Sigmoid colon (tissue), 4 donors: ENCODE results near the gene TBC1D20.
"Not testable (repeated sequence)": the region's sequence is repeated elsewhere in the genome, so short reads cannot be mapped to it uniquely, and the experiment has no call there.

ENCODE experiments used
- CTCF ChIP-seq, 4 experiments: fragments of 450-650 bp in 3 of 4; fragments of 200-600 bp in 1 of 4; IDR thresholded peaks; one replicate each; pipeline ENCODE4 v1.5.1; 2016 to 2019; ENCODE audit warnings: antibody characterized with exemption in 4 of 4, mild to moderate bottlenecking in 3 of 4, moderate library complexity in 2 of 4
- EP300 ChIP-seq, 4 donors: sonication (generic); formaldehyde crosslinking; IDR thresholded peaks; one replicate each; pipeline ENCODE4 v1.6.1; 2017; ENCODE audit warnings: antibody characterized with exemption in 4 of 4
- POLR2A ChIP-seq, 2 donors: fragments of 450-650 bp; IDR thresholded peaks; one replicate each; pipeline ENCODE4 v1.6.1; 2016; ENCODE audit warnings: antibody characterized with exemption in 2 of 2, mild to moderate bottlenecking in 2 of 2, moderate library complexity in 2 of 2
- POLR2AphosphoS5 ChIP-seq, 4 donors: sonication (generic); formaldehyde crosslinking; IDR thresholded peaks; one replicate each; pipeline ENCODE4 v1.6.1; 2017; ENCODE audit warnings: antibody characterized with exemption in 4 of 4

GRCh38 chr20:393296-393695 lies 69.0 kb downstream of the TBC1D20 start:
- TF ChIP-seq POLR2A, EP300, CTCF, POLR2AphosphoS5 (IDR thresholded peaks at IDR 0.05): not testable (repeated sequence)
